GM19025 (cell line): ENCODE results near the gene BORCS8.
"Not testable (repeated sequence)": the region's sequence is repeated elsewhere in the genome, so short reads cannot be mapped to it uniquely, and the experiment has no call there.

Experiments used
- ATAC-seq: cut with Tn5 transposase; IDR thresholded peaks from one replicate; pipeline ENCODE4 v1.9.1; 2021; ENCODE audit warnings: mild to moderate bottlenecking, low read depth, moderate library complexity; ENCODE audit not compliant: unreplicated experiment

BORCS8 gene

GRCh38 chr19:19185853-19186740, 5.9 kb downstream of the BORCS8 start:
- ATAC-seq, result no peak

GRCh38 chr19:19181488-19181998, 10.4 kb downstream of the BORCS8 start:
- no peak for ATAC-seq

GRCh38 chr19:19179548-19180441, 12.2 kb downstream of the BORCS8 start:
- no peak for ATAC-seq

GRCh38 chr19:19176950-19177349, 15.0 kb downstream of the BORCS8 start:
- no peak for ATAC-seq

GRCh38 chr19:19173243-19173642, 18.7 kb downstream of the BORCS8 start:
- not testable (repeated sequence) for ATAC-seq

- no peak for ATAC-seq
Observed at GRCh38 chr19:19171821-19172532, 20.0 kb downstream of the BORCS8 start.

- ATAC-seq, result no peak
Observed at GRCh38 chr19:19170873-19171672, 20.9 kb downstream of the BORCS8 start.

- peak; percentile 84 for ATAC-seq
Observed at GRCh38 chr19:19170053-19170872, 21.7 kb downstream of the BORCS8 start, which contains the start of gene MEF2B. Gene MEF2B, minus strand, starts transcription at chr19:19170263. Its CDS starts 19,528 bp downstream, at chr19:19150735.

GRCh38 chr19:19169236-19170052, 22.5 kb downstream of the BORCS8 start:
- ATAC-seq, result no peak

GRCh38 chr19:19167612-19168011, 24.3 kb downstream of the BORCS8 start:
- ATAC-seq, result no peak

- no peak for ATAC-seq
Observed at GRCh38 chr19:19165396-19165795, 26.6 kb downstream of the BORCS8 start.

GRCh38 chr19:19162495-19162894, 29.5 kb downstream of the BORCS8 start:
- no peak for ATAC-seq

GRCh38 chr19:19160461-19161035, 31.4 kb downstream of the BORCS8 start:
- no peak for ATAC-seq

GRCh38 chr19:19159534-19159933, 32.4 kb downstream of the BORCS8 start:
- no peak for ATAC-seq

GRCh38 chr19:19157808-19158207, 34.1 kb downstream of the BORCS8 start:
- no peak for ATAC-seq

- peak; percentile 72 for ATAC-seq
Observed at GRCh38 chr19:19155495-19156219, 36.3 kb downstream of the BORCS8 start.
